Measurements from ENCODE around the gene C1RL. TPM values are rescaled to one million over a fixed set of nuclear protein-coding genes. Genes with fewer than 3 reads are reported as not detected.

C1RL gene, protein sequence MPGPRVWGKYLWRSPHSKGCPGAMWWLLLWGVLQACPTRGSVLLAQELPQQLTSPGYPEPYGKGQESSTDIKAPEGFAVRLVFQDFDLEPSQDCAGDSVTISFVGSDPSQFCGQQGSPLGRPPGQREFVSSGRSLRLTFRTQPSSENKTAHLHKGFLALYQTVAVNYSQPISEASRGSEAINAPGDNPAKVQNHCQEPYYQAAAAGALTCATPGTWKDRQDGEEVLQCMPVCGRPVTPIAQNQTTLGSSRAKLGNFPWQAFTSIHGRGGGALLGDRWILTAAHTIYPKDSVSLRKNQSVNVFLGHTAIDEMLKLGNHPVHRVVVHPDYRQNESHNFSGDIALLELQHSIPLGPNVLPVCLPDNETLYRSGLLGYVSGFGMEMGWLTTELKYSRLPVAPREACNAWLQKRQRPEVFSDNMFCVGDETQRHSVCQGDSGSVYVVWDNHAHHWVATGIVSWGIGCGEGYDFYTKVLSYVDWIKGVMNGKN
- total RNA-seq, result 12.2 and 14.3 TPM in 2 replicates

DNA sequence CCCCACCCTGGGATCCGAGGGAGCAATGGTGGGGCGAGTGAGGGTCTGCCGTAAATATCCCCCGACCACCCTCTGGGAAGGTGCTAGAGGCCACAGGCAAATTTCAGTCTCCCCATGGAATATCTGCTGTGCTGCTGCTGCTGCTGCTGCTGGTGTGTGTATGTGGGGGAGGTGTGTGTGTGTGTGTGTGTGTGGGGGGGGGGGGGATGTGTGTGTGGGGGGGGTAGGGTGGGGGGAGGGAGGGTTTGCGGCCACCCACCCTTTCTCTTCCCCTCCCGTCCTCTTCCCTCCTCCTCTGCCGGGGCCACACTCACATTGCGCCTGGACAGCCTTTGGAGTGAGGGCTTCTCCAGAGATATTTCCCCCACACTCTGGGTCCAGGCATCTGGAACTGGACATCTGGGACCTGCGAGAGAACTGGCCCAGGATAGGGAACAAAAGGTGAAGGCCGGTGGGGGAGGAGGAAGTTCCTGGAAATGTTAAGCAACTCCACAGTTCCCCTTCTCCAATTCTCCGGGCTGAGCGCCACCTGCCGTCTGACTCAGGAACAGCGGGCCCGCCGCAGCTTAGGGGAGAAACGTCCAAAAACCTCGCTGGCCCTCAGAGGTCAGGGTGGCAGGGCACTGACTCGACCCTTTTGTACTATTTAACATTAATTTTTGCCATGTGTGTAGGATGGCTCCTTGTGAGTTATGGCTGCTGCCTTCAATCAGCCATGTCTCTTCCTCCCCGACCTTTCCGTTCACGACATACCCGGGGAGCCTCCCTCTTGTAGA is at the start of gene C1RL:
TSS of gene C1RL (minus strand) at position 419 of the 776 bp plus-strand sequence. CDS start at position 385, 34 bp downstream.

DNA sequence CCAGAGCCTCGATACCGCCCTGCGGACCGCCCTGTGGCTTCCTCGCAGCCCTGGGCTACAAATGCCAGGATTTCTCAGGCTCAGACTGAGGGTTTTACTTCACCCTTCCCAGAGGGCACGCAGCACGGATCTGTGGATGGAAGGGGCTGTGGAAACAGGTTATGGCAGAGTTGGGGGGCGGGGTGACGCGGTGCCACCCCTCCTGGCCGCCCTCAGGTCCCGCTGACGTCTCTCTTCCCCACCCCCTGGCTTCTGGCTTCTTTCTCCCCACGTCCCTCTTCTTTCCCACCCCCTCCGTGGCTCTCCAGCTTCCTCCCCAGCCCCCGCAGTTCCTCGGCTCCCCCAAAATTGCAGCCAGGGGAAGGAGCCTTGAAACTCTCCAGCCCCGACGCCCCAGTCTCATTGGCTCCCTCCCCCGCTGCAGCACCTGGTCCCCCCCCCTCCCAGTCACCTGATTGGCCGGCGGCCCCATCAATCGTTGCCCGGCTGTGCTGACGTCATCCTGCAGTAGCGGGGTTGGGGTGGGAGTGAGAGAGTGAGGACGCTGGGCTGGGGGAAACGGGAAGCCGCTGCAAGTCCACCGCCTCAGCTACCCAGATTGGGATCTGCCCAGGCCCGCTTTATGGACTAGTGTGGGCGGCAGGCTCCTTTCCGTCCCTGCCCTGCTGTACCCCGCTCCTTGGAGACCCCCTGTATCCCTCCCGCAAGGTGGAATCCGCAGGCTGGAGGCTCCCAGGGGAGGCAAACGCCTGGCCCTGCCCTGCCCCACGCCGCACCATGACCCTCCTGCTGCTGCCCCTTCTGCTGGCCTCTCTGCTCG is 21.1 kb upstream of the C1RL start, which contains the start of gene CLSTN3:
TSS of gene CLSTN3 (plus strand) at position 500 of the 820 bp plus-strand sequence. CDS start at position 778, 278 bp downstream.

DNA sequence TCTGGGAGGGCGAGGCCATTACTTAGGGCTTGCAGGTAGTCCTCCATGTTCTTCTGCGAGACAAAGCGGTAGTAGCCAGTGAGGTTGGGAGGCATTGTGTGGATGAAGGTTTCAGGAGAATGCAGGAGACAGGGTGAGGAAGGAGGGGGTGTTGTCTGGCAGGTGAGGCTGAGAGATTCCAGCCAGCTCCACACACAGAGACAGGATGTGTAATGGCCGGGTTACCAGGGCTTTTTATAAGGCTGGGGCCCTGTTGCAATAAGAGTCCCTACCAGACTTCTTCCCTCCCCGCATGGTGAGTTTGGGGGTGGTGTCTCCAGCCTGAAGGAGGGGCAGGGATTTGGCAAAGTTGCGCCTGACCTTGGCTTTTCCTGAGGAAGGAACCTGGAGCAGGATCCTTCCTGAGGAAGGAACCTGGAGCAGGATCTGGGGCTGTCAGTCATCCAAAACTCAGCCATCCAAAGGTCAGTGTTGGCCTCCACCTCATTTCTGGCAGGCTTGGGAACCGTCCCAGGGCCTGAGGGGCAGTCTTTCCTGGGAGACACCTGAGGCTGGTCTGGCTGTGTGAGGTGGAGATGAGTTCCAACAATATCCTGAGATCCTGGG is 19.8 kb upstream of the C1RL start, which contains the start of gene RBP5:
TSS of gene RBP5 (minus strand) at position 209 of the 606 bp plus-strand sequence. CDS start at position 95, 114 bp downstream.

DNA sequence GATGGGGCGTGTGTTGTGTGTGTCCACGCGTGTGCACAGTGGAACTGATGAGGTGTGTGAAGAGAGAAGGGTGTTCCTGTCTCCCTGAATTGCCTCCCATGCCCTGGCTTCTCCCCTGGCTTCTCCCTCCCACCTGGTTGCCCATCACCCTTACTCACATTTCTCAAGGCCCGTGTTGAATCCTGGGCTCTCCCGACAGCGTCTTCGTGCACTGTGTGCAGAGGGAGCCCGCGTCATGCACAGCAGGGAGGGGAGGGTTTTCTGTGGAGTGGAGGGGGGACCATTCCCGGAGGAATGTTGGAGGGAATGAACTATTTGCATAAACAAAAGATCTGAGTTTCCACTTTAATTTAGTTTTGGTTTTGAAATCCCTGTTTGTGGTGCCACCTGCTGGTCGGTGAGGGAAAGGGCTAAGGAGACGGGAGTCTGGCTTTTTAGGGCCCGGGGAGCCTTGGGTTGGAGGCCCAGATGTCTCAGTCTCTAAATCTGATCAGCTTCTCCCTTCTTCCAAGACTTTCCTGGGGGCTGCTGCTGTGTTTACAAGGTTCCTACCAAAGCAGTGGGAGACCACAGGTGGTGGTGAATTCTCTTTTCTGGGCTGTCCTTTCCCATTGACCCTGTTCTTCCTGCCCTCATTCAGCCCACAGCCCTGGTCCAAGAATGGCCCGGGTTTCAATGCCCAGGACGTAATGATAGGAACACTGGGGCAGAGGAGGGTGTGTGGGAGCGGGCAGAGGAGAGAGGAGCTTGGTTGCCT is 16.6 kb downstream of the C1RL start, which contains the start of gene C1R:
TSS of gene C1R (minus strand) at position 217 of the 757 bp plus-strand sequence. CDS start at position 160, 57 bp downstream.

DNA sequence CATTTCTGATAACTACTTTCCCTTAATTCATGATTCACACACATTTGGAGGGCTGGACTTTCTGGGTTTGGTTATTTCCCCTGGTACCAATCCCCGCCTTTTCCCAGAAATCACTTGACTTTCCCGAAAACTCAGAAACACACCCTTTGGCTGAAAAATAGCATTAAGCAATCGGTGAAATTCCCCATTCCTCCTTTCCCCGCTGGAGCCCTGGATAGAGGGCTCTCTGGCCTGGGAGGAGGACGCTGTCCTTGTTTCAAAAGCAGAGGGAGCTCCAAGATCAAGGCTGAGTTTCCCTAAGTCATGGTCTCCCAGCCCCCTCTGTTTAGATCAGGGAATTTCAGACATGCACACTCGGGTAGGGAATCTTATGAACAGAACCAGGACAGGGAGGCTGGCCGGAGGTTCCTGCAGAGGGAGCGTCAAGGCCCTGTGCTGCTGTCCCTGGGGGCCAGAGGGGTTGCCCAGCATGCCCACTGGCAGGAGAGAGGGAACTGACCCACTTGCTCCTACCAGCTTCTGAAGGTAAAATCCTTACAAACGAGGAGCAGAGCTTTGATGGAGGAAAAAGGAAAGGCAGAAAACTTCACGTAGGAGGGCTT is 48.6 kb downstream of the C1RL start, which contains the start of gene C1S:
TSS of gene C1S (plus strand) at position 366 of the 602 bp plus-strand sequence. CDS start 1,195 bp downstream, outside the sequence.

Other genes with a start within 250 kb of the C1RL start
- gene TPI1, start 241.7 kb downstream of the C1RL start, total RNA-seq, result 1,011 and 1,271 TPM in 2 replicates
- 3.2 and 4.1 TPM in 2 replicates for gene SPSB2, start 235.9 kb downstream of the C1RL start, total RNA-seq
- 4.2 and 9.1 TPM in 2 replicates for gene LRRC23, start 204.4 kb downstream of the C1RL start, total RNA-seq
- gene ENO2, start 194.6 kb downstream of the C1RL start, total RNA-seq, result 8.1 and 8.7 TPM in 2 replicates
- 9.1 and 16.6 TPM in 2 replicates for gene ATN1, start 181.3 kb downstream of the C1RL start, total RNA-seq
- not detected in 2 replicates for gene RNU7-1, start 165.4 kb downstream of the C1RL start, total RNA-seq
- gene C12orf57, start 165.2 kb downstream of the C1RL start, total RNA-seq, result 137 and 143 TPM in 2 replicates
- under 0.01 and 0.15 TPM in 2 replicates for gene PTPN6, start 157.9 kb downstream of the C1RL start, total RNA-seq
- 185 and 231 TPM in 2 replicates for gene PHB2, start 138.6 kb downstream of the C1RL start, total RNA-seq
- 79.3 and 94.4 TPM in 2 replicates for gene EMG1, start 138.3 kb downstream of the C1RL start, total RNA-seq
- gene LPCAT3, start 90.7 kb downstream of the C1RL start, total RNA-seq, result 4.9 and 8.4 TPM in 2 replicates
- 1.9 and 5.8 TPM in 2 replicates for gene C1S, start 48.5 kb downstream of the C1RL start, total RNA-seq
- 1.3 and 5.3 TPM in 2 replicates for gene C1R, start 16.8 kb downstream of the C1RL start, total RNA-seq
- gene RBP5, start 19.7 kb upstream of the C1RL start, total RNA-seq, result not detected in 2 replicates
- 27.6 and 34.3 TPM in 2 replicates for gene CLSTN3, start 21.2 kb upstream of the C1RL start, total RNA-seq
- 22.8 and 36.4 TPM in 2 replicates for gene PEX5, start 80.5 kb upstream of the C1RL start, total RNA-seq
- gene ACSM4, start 194.9 kb upstream of the C1RL start, total RNA-seq, result not detected in 2 replicates

Data from epithelial cell of umbilical artery (primary cell).